Cardiac muscle cell (in vitro differentiated cells and primary cell): ENCODE results near the gene B3GNT7. TPM values are rescaled to one million over a fixed set of nuclear protein-coding genes. Genes with fewer than 3 reads are reported as not detected.
"Not testable (repeated sequence)": the region's sequence is repeated elsewhere in the genome, so short reads cannot be mapped to it uniquely, and the experiment has no call there.

Source experiments
- DNase-seq, 2 donors: peaks; one replicate each; pipeline versions ENCODE4 v3.0.0 to v3.0.0-alpha.2; 2010 to 2017; ENCODE audit warnings: low read depth in 1 of 2, low spot score in 1 of 2
- H3K27ac ChIP-seq: fragments of 200-600 bp; sonication (generic); 2 replicates; pipeline ENCODE4 v1.5.1; 2016
- H3K27me3 ChIP-seq: fragments of 200-600 bp; sonication (generic); 2 replicates; pipeline ENCODE4 v1.6.0; 2016; ENCODE audit warnings: control low read depth
- H3K36me3 ChIP-seq: fragments of 200-600 bp; sonication (generic); 2 replicates; pipeline ENCODE4 v1.5.1; 2016; ENCODE audit warnings: control low read depth
- H3K4me1 ChIP-seq: fragments of 200-600 bp; sonication (generic); 2 replicates; pipeline ENCODE4 v1.8.1; 2017; ENCODE audit warnings: low read depth, mild to moderate bottlenecking, mixed run types
- H3K4me3 ChIP-seq: fragments of 200-600 bp; sonication (generic); 2 replicates; pipeline ENCODE4 v1.5.1; 2016; ENCODE audit warnings: mild to moderate bottlenecking
- H3K9me3 ChIP-seq: fragments of 200-600 bp; sonication (generic); 2 replicates; pipeline ENCODE4 v1.5.1; 2017; ENCODE audit warnings: low read depth, mild to moderate bottlenecking, control low read depth
- polyA plus RNA-seq: library from polyadenylated mRNA; unstranded; fragments of >200 nt; fragmentation: Nextera tagmentation; extraction: Ambion mirVana; gene quantifications from 2 replicates; pipeline ENCODE4 v1.2.1, GENCODE V29; 2016
- total RNA-seq: library from RNA; depleted of rRNA; stranded (reverse); fragments of >200 nt; gene quantifications from 2 replicates; pipeline ENCODE4 v1.2.3, GENCODE V29; 2016
- TF ChIP-seq, protein P1 (sequence below): IDR thresholded peaks from 2 replicates; pipeline ENCODE4 v1.5.1; 2012; ENCODE audit warnings: low read depth, mild to moderate bottlenecking, low read length

B3GNT7 gene
- total and polyA plus RNA-seq, 2 experiments from 2014 or later: 2.9 to 15.8 TPM

DNA sequence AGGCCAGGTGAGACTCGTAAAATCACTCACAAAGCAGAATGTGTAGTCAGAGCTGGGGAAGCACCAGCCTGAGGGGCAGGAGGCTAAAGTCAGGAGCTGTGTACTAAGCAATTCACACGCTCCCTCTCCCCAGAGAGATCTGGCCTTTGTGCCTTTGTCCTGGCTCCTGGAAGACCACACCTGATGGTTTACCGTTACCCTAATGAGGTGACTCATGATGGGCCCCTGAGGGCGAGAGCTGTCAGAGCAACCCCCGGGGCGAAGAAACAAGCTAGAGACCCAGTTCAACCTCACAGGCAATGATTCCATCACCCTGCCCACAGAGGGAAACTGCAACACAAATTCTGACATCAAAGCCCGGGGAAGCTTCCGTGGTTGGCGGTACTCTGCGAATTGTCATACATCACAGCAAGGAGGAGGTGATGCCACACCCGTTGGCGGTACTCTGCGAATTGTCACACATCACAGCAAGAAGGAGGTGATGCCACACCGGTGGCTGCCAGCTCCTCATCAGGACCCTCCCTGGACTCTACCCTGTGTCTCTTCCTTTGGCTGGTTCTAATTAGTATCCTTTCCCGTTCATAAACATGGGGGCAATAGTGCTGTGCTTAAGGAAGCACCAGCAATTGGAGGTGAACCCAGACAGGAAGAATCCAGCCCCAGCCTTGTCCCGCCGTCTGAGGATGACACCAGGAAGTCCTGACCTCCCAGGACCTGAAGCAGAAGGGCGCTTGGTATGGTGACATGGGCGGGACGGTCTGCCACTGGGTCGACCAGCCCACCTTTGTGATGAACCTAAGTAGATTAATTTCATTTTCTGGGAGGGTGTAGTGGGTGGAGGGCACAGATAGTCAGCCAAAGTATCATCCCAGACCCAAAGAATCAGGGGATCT lies 30.5 kb downstream of the B3GNT7 start:
- Histone ChIP-seq H3K27ac (no peak overlapping the region), H3K27me3 (no peaks in the 10 kb centered on the region), H3K9me3 (no peaks in the 10 kb centered on the region), H3K4me3 (no peak overlapping the region), H3K4me1 (no peaks in the 10 kb centered on the region), H3K36me3 (no peaks in the 10 kb centered on the region)
- DNase-seq: no peak
- TF ChIP-seq, protein P1, sequence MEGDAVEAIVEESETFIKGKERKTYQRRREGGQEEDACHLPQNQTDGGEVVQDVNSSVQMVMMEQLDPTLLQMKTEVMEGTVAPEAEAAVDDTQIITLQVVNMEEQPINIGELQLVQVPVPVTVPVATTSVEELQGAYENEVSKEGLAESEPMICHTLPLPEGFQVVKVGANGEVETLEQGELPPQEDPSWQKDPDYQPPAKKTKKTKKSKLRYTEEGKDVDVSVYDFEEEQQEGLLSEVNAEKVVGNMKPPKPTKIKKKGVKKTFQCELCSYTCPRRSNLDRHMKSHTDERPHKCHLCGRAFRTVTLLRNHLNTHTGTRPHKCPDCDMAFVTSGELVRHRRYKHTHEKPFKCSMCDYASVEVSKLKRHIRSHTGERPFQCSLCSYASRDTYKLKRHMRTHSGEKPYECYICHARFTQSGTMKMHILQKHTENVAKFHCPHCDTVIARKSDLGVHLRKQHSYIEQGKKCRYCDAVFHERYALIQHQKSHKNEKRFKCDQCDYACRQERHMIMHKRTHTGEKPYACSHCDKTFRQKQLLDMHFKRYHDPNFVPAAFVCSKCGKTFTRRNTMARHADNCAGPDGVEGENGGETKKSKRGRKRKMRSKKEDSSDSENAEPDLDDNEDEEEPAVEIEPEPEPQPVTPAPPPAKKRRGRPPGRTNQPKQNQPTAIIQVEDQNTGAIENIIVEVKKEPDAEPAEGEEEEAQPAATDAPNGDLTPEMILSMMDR: no peak

DNA sequence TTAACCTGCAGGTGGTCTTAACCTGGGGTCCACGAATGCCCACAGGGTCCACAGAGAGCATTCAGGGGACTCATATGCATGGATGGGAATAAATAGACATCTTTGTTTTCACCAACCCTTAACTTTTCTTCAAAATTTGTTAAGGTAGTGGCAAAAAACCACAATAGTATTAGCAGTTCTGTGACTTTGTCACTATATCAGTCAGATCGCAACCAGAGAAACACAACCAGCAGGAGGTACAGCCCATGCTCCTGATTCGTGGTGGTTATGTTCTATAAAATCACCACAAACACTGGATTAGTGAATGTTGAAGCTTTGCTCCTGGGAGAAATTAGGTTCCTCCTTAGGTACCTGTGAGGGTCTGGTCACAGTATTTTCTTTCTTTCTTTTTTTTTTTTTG lies 31.6 kb downstream of the B3GNT7 start:
- Histone ChIP-seq H3K4me3 (no peak overlapping the region), H3K36me3 (no peaks in the 10 kb centered on the region), H3K27ac (no peak overlapping the region), H3K9me3 (no peaks in the 10 kb centered on the region), H3K27me3 (no peaks in the 10 kb centered on the region), H3K4me1 (no peaks in the 10 kb centered on the region)
- TF ChIP-seq, protein P1: no peak
- DNase-seq: no peak

DNA sequence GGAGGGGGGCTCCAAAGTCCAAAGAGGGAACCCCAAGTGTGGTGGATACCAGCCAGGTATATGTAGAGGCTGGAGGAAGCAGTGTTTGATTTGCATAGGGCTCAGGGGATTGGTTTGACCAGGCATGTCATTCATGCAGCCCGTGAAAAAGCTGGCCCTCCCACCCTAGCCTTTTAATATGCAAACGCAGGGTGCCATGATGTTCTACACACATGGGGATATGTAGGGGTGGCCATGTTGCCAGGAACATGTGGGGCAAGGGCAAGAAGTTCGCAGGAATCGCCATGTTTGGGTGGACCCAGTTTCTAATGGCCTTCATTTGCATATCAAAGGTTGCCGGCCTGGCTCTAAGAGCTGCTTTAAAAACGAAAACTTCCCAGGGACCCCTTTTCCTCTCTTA lies 33.6 kb downstream of the B3GNT7 start:
- TF ChIP-seq, protein P1: no peak
- Histone ChIP-seq H3K9me3 (no peaks in the 10 kb centered on the region), H3K27ac (no peak overlapping the region), H3K4me1 (no peaks in the 10 kb centered on the region), H3K36me3 (no peaks in the 10 kb centered on the region), H3K27me3 (no peaks in the 10 kb centered on the region), H3K4me3 (no peak overlapping the region)
- DNase-seq: no peak

DNA sequence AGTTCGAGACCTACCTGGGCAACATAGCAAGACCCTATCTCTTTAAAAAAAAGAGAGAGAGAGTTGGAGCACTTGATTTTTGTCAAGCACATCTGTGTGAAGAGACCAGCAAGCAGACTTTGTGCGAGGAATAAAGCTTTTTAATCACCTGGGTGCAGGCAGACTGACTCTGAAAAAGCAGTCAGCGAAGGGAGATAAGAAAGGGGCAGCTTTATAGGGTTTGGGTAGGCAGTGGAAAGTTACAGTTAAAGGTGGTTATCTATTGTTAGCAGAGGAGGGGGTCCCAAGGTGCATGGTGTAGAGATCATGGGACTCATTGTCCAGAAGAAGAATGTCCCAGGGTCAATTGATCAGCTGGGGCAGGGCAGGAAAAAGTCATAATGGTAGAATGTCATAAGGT lies 34.4 kb downstream of the B3GNT7 start:
- Histone ChIP-seq H3K9me3 (no peaks in the 10 kb centered on the region), H3K27ac (no peak overlapping the region)

DNA sequence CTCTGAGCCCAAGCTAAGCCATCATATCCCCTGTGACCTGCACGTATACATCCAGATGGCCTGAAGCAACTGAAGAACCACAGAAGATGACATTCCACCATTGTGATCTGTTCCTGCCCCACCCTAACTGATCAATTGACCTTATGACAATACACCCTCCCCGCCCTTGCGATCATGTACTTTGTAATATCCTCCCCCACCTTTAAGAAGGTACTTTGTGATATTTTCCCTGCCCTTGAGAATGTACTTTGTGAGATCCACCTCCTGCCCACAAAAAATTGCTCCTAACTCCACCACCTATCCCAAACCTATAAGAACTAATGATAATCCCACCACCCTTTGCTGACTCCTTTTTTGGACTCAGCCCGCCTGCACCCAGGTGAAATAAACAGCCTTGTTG lies 34.9 kb downstream of the B3GNT7 start:
- H3K9me3 ChIP-seq, H3K36me3 ChIP-seq, H3K27ac ChIP-seq, DNase-seq, H3K4me3 ChIP-seq, H3K4me1 ChIP-seq, H3K27me3 ChIP-seq: not testable (repeated sequence)

More for the DNA sequence above, 34.4 kb downstream of the B3GNT7 start:
- Histone ChIP-seq H3K4me1 (no peaks in the 10 kb centered on the region), H3K27me3 (no peaks in the 10 kb centered on the region), H3K36me3 (no peaks in the 10 kb centered on the region), H3K4me3 (no peak overlapping the region)
- DNase-seq: no peak
- TF ChIP-seq, protein P1: no peak

DNA sequence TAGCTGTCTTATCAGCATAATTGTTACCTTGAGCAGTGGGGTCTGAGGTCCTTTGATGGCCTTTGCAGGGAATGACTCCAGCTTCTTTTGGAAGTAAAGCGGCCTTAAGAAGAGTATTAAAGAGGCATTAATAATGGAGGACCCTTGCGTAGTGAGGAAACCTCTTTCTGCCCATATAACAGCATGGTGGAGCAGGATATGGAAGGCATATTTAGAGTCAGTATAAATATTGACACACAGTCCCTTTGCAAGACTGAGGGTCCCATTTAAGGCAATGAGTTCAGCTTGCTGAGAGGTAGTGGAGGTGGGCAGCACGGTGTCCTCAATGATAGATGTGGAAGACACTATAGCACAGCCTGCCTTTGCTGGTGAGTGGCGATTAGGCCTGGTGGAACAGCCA lies 36.1 kb downstream of the B3GNT7 start:
- TF ChIP-seq, protein P1: no peak
- H3K27ac ChIP-seq: no peak overlapping the region
- no peaks in the 10 kb centered on the region for H3K36me3 ChIP-seq
- H3K4me1 ChIP-seq: no peaks in the 10 kb centered on the region
- H3K9me3 ChIP-seq: no peaks in the 10 kb centered on the region
- no peak overlapping the region for H3K4me3 ChIP-seq
- DNase-seq: no peak
- no peaks in the 10 kb centered on the region for H3K27me3 ChIP-seq
